Keratinocyte (primary cell): ENCODE measurements around the gene FLNB. TPM values are rescaled to one million over a fixed set of nuclear protein-coding genes. Genes with fewer than 3 reads are reported as not detected.

Experiments used
- DNase-seq: peaks from one replicate; pipeline ENCODE4 v3.0.0-alpha.2; 2011; ENCODE audit warnings: low read depth, missing footprints, low spot score
- FAIRE-seq: peaks from 2 replicates; lab custom pipeline; 2011; peaks lifted over from hg19 to GRCh38; lab: Jason Lieb, UNC
- H2AFZ ChIP-seq: 2 replicates; pipeline ENCODE4 v1.6.0; 2012; ENCODE audit warnings: low read length, control low read depth, inconsistent platforms; ENCODE audit not compliant: control insufficient read depth
- H3K27ac ChIP-seq: 2 replicates; pipeline ENCODE4 v1.5.1; 2011; ENCODE audit warnings: low read length; ENCODE audit not compliant: control insufficient read depth, insufficient read depth
- H3K27me3 ChIP-seq: 3 replicates; pipeline ENCODE4 v1.6.0; 2011; ENCODE audit warnings: low read length; ENCODE audit not compliant: control insufficient read depth, insufficient read depth; ENCODE audit errors: extremely low read depth
- H3K36me3 ChIP-seq, 2 experiments: 2 replicates in 1 of 2; 3 replicates in 1 of 2; pipeline ENCODE4 v1.5.1; 2011; ENCODE audit warnings: low read length in 2 of 2, mild to moderate bottlenecking in 1 of 2; ENCODE audit not compliant: control insufficient read depth in 2 of 2, insufficient read depth in 2 of 2; ENCODE audit errors: extremely low read depth in 1 of 2
- H3K4me1 ChIP-seq: 3 replicates; pipeline ENCODE4 v1.5.1; 2011; ENCODE audit warnings: low read length; ENCODE audit not compliant: control insufficient read depth, insufficient read depth; ENCODE audit errors: extremely low read depth
- H3K4me2 ChIP-seq: 3 replicates; pipeline ENCODE4 v1.6.0; 2011; ENCODE audit warnings: low read depth, low read length; ENCODE audit not compliant: control insufficient read depth, insufficient read depth; ENCODE audit errors: extremely low read depth
- H3K4me3 ChIP-seq, 3 experiments: fragments of 200-600 bp in 1 of 3; sonication (generic) in 1 of 3; 2 replicates in 2 of 3; 3 replicates in 1 of 3; pipeline ENCODE4 v1.5.1; 2011 to 2016; ENCODE audit warnings: low read length in 3 of 3, mild to moderate bottlenecking in 3 of 3, control low read depth in 2 of 3, inconsistent platforms in 1 of 3, low read depth in 1 of 3, mixed read lengths in 1 of 3, mixed run types in 1 of 3, moderate library complexity in 1 of 3; ENCODE audit not compliant: control insufficient read depth in 2 of 3, insufficient read depth in 2 of 3; ENCODE audit errors: extremely low read depth in 1 of 3
- H3K79me2 ChIP-seq: 2 replicates; pipeline ENCODE4 v1.6.0; 2012; ENCODE audit warnings: low read length; ENCODE audit not compliant: control insufficient read depth, insufficient read depth
- H3K9ac ChIP-seq: 3 replicates; pipeline ENCODE4 v1.6.0; 2011; ENCODE audit warnings: low read length; ENCODE audit not compliant: control insufficient read depth, insufficient read depth; ENCODE audit errors: extremely low read depth
- H3K9me1 ChIP-seq: 3 replicates; pipeline ENCODE4 v1.6.0; 2011; ENCODE audit warnings: low read length; ENCODE audit not compliant: control insufficient read depth, insufficient read depth; ENCODE audit errors: extremely low read depth
- H3K9me3 ChIP-seq: 2 replicates; pipeline ENCODE4 v1.5.1; 2012; ENCODE audit warnings: low read depth, low read length; ENCODE audit not compliant: control insufficient read depth
- H4K20me1 ChIP-seq: 3 replicates; pipeline ENCODE4 v1.6.0; 2011; ENCODE audit warnings: low read length; ENCODE audit not compliant: control insufficient read depth, insufficient read depth; ENCODE audit errors: extremely low read depth
- EZH2 ChIP-seq: IDR thresholded peaks from one replicate; pipeline ENCODE4 v1.6.1; 2012; ENCODE audit warnings: inconsistent platforms, mild to moderate bottlenecking, low read length, moderate library complexity
- dilution Hi-C: fragments of 300-500 bp; cut with MboI; formaldehyde crosslinking; loops from one replicate; pipeline ENCODE4 v1.7.0; 2020; ENCODE audit warnings: low sequenced_read_pairs; ENCODE audit not compliant: extremely low pct_ligation_motif_present
- polyA plus RNA-seq, 5 experiments: library from polyadenylated mRNA; depleted of rRNA in 3 of 5; stranded (reverse) in 3 of 5; stranded (forward) in 1 of 5; unstranded in 1 of 5; fragments of >200 nt; gene quantifications; 1 replicate in 1 of 5; 2 replicates in 3 of 5; 3 replicates in 1 of 5; pipeline versions ENCODE4 v1.2.1 to v1.2.3, GENCODE V29; 2011 to 2012; ENCODE audit warnings: missing spikeins in 2 of 5, low read depth in 1 of 5, low replicate concordance in 1 of 5
- TF ChIP-seq, protein P1 (sequence below), 3 experiments: IDR thresholded peaks in 1 of 3; conservative IDR thresholded peaks in 1 of 3; optimal IDR thresholded peaks in 1 of 3; 2 replicates in 2 of 3; 3 replicates in 1 of 3; pipeline versions ENCODE3 to v1.5.1; 2011; ENCODE audit warnings: low read length in 3 of 3, mild to moderate bottlenecking in 3 of 3, moderate library complexity in 2 of 3, control low read depth in 1 of 3, inconsistent platforms in 1 of 3; ENCODE audit not compliant: insufficient read depth in 2 of 3; ENCODE audit errors: extremely low read depth in 1 of 3

Gene FLNB
- polyA plus RNA-seq, 1 donor (not counting 4 experiments of a cell fraction or from before 2014, with no cell fraction given) = 289 TPM

- DNase-seq = no peak
- dilution Hi-C loops = no loop called here
These were observed 54.2 kb downstream of the FLNB start for GRCh38 chr3:58062472-58062871.

GRCh38 chr3:58063022-58063815, 55.0 kb downstream of the FLNB start:
- Histone ChIP-seq H3K9me3 (no peaks in the 10 kb centered on the region), H3K79me2 (peaks cover 100% of the 10 kb centered on the region), H3K4me2 (no peak overlapping the region), H3K27ac (no peak overlapping the region), H3K36me3 (peaks cover 19 to 78% of the 10 kb centered on the region in 2 experiments), H4K20me1 (peaks cover 85% of the 10 kb centered on the region), H3K9me1 (peaks cover 23% of the 10 kb centered on the region), H2AFZ (no peak overlapping the region), H3K27me3 (no peaks in the 10 kb centered on the region), H3K4me3 (no peak overlapping the region), H3K9ac (no peak overlapping the region), H3K4me1 (peaks cover 34% of the 10 kb centered on the region)
- no peak for DNase-seq
- no peak for FAIRE-seq
- TF ChIP-seq EZH2 = no peak
- TF ChIP-seq, protein P1, sequence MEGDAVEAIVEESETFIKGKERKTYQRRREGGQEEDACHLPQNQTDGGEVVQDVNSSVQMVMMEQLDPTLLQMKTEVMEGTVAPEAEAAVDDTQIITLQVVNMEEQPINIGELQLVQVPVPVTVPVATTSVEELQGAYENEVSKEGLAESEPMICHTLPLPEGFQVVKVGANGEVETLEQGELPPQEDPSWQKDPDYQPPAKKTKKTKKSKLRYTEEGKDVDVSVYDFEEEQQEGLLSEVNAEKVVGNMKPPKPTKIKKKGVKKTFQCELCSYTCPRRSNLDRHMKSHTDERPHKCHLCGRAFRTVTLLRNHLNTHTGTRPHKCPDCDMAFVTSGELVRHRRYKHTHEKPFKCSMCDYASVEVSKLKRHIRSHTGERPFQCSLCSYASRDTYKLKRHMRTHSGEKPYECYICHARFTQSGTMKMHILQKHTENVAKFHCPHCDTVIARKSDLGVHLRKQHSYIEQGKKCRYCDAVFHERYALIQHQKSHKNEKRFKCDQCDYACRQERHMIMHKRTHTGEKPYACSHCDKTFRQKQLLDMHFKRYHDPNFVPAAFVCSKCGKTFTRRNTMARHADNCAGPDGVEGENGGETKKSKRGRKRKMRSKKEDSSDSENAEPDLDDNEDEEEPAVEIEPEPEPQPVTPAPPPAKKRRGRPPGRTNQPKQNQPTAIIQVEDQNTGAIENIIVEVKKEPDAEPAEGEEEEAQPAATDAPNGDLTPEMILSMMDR (optimal IDR thresholded peaks at IDR 0.05 in 1 of 3, IDR thresholded peaks at IDR 0.05 in 1 of 3, conservative IDR thresholded peaks at IDR 0.05 in 1 of 3; ENCODE audit: extremely low read depth in 1 of 3, insufficient read depth in 2 of 3, low read length in 3 of 3) = no peak
- dilution Hi-C loops = no loop called here

More at GRCh38 chr3:58062472-58062871, 54.2 kb downstream of the FLNB start:
- peaks cover 86% of the 10 kb centered on the region for H4K20me1 ChIP-seq
- no peak overlapping the region for H3K27ac ChIP-seq
- peaks cover 100% of the 10 kb centered on the region for H3K79me2 ChIP-seq
- no peak overlapping the region for H3K4me2 ChIP-seq
- H3K4me1 ChIP-seq = peaks cover 42% of the 10 kb centered on the region
- no peak overlapping the region for H3K4me3 ChIP-seq
- H3K36me3 ChIP-seq = peaks cover 15 to 80% of the 10 kb centered on the region in 2 experiments
- no peak overlapping the region for H2AFZ ChIP-seq
- no peak overlapping the region for H3K9ac ChIP-seq
- H3K27me3 ChIP-seq = no peaks in the 10 kb centered on the region
- no peak for FAIRE-seq
- H3K9me3 ChIP-seq = no peaks in the 10 kb centered on the region
- peaks cover 18% of the 10 kb centered on the region for H3K9me1 ChIP-seq
- TF ChIP-seq, protein P1 (optimal IDR thresholded peaks at IDR 0.05 in 1 of 3, IDR thresholded peaks at IDR 0.05 in 1 of 3, conservative IDR thresholded peaks at IDR 0.05 in 1 of 3; ENCODE audit: extremely low read depth in 1 of 3, insufficient read depth in 2 of 3, low read length in 3 of 3) = no peak
- TF ChIP-seq EZH2 = no peak
